ENCODE results near the gene SRPK2.

GRCh38 chr7:105315357-105315756 lies 73.4 kb downstream of the SRPK2 start:
- TF ChIP-seq CTCF (IDR thresholded peaks at IDR 0.05) (no peak), POLR2A (IDR thresholded peaks at IDR 0.05) (no peak), EP300 (IDR thresholded peaks at IDR 0.05) (no peak)

Data from ovary (tissue), 3 donors.